GM18868 (cell line): Measurements from ENCODE around the gene TSPYL6.
"Not testable (repeated sequence)": the region's sequence is repeated elsewhere in the genome, so short reads cannot be mapped to it uniquely, and the experiment has no call there.

ENCODE experiments used
- ATAC-seq: cut with Tn5 transposase; IDR thresholded peaks from one replicate; pipeline ENCODE4 v1.9.1; 2021; ENCODE audit warnings: mild to moderate bottlenecking, moderate library complexity; ENCODE audit not compliant: unreplicated experiment

Gene TSPYL6

DNA sequence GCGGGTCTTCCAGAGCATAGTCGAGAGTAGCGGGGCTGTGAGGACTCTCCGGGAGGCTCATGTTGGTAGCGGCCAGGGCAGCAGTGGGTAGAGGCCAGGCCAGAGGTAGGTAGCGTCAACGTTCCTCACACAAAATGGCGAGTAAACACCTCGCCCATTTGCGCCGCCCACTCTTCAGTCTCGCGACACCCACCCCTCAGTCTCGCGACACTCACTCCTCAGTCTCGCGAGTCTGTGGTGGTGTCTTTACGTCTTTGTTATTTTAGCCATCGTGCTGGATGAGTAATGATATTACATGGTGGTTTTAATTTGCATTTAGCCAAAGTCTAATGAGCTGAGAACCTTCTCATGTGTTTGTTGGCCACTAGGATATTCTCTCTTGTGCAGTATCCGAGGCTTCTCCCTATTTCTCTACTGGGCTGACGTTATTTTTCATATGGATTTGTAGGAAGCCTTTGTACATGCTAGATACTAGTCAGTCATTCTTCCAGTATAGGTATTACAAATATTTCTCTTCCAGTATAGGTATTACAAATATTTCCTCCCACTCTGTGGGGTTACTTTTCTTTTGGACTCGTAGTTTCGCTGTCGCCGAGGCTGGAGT lies at the start of gene TSPYL6:
Gene TSPYL6 (minus strand): TSS at position 139 of the 604 bp plus-strand sequence. CDS start 78 bp downstream, at position 61.
- no peak for ATAC-seq

- no peak for ATAC-seq
Observed at GRCh38 chr2:54303631-54304030, 47.6 kb upstream of the TSPYL6 start.

GRCh38 chr2:54298514-54298913 lies 42.5 kb upstream of the TSPYL6 start:
- no peak for ATAC-seq

GRCh38 chr2:54295911-54296310 lies 39.9 kb upstream of the TSPYL6 start:
- no peak for ATAC-seq

- ATAC-seq: not testable (repeated sequence)
Observed at GRCh38 chr2:54294665-54295064, 38.6 kb upstream of the TSPYL6 start.

DNA sequence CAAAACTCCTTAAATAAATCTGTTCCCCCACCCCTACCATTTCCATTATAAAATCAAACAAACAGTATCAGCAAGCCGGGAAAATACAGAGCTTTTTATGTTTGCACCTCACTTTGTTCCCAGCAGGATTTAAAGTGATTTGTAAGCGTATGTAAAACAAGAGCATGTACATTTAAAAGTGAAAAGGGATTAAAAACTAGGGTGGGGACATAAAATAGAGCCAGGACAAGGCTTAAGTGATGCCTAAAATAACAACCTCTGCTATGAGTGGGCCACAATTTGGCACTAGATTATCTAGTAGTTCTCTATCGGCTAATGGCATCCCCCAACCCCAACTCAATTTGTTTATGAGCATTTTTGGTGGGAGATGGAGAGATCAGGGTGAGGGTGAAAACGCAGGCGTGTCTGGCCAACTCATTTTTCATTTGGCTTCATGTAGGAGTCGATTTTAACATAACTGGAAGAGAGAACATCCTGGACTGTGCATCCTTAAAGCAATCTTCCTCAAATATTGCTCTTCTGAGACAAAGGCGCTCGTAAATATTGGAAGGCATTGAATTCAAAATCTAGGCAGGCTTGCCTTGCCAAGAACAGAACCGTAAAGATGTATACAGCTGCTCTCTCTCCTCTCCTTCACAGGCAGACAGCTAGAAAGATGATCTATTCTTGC lies 34.5 kb upstream of the TSPYL6 start:
- ATAC-seq: no peak

- no peak for ATAC-seq
Observed at GRCh38 chr2:54289917-54290316, 33.9 kb upstream of the TSPYL6 start.

- ATAC-seq: no peak
Observed at GRCh38 chr2:54287532-54287931, 31.5 kb upstream of the TSPYL6 start.

DNA sequence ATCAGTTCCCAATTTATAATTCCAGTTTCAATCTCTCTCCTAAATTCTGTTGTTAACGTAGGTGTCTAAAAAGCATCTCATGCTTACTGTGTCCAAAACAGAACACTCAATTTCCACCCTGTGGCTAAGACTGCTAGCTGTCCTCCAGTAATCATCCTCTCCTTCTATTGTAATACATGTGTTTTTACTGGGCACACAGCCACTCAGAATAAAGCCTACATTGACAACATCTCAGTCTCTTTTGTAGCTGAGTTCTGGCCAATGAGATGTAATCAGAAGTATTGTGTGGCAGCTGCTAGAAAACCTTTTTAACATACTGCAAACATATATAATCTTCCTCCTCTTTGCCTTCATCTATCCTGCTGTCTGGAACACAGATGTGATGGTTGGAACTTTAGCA lies 29.4 kb upstream of the TSPYL6 start:
- ATAC-seq: no peak

DNA sequence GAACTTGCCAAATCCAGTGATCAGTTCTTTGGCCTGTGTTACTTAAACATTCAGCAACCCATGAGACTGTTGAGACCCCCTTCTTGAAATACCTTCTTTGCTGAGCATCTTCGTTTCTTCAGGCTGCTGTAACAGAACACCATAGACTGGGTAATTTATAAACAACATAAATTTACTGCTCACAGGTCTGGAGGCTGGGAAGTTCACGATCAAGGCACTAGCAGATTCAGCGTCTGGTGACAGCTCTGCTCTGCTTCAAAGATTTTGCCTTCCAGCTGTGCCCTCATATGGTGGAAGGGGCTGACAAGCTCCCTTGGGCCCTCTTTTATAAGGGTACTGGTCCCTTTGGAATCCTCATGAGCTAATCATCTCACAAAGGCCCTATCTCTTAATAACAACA lies 28.8 kb upstream of the TSPYL6 start:
- no peak for ATAC-seq

DNA sequence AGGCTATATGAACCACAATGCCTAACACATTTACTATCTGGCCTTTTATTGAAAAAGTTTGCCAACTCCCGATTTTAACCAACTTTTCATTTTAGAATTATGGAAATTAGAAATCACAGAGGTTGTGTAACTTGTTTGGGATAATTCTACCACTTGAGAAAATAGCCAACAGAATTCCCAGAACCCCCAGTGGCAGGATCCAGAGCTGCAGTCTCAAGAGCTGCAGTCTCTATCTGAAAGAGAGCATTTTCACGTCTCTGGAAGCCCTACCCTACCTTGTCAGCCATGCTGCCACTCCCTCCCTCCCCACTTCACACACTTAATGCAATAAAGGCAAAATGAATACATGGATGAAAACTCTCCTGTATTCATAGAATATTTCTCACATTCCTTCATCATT lies 23.4 kb upstream of the TSPYL6 start:
- no peak for ATAC-seq

DNA sequence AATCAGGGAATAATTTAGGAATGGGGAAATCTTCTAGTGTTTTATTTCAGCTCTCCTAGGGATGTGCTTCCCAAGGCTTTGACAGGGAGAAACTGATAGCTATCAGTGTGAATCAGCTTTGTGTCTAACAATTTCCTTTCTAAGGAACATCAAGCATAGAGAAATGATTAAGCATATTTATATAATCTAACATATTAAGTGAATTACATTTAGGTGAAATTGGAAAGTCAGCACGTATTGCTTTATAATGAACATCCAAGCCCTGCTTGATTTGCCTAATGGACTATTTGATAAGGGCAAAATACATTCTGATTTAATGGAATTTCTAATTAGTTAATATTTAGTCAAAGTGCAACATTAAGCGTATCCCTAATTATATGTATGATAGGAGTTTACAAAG lies 19.5 kb upstream of the TSPYL6 start:
- ATAC-seq: no peak

DNA sequence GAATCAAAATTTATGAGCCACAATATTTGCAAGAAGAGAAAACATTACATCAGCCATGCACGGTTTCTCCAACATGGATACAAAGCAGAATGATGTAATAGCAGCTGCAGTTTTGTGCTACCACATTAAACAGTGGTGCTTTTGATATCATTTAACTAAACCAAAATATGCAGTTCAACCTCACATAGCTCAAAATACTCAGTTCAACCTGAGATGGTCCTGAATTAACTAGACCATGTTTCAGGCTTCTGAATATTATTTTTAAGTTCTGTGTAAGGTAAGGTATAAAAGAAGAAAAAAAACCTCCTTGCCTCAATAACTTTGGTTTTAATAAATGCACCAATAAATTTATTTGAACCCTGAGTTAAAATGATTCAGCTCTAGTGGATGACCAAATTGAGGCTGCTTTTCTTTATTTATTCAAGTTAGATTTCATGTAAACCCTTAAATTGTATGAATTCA lies 18.8 kb upstream of the TSPYL6 start:
- no peak for ATAC-seq

GRCh38 chr2:54271843-54272627 lies 16.0 kb upstream of the TSPYL6 start:
- ATAC-seq: peak; percentile 97

GRCh38 chr2:54271189-54271588 lies 15.2 kb upstream of the TSPYL6 start:
- ATAC-seq: peak; percentile 29

DNA sequence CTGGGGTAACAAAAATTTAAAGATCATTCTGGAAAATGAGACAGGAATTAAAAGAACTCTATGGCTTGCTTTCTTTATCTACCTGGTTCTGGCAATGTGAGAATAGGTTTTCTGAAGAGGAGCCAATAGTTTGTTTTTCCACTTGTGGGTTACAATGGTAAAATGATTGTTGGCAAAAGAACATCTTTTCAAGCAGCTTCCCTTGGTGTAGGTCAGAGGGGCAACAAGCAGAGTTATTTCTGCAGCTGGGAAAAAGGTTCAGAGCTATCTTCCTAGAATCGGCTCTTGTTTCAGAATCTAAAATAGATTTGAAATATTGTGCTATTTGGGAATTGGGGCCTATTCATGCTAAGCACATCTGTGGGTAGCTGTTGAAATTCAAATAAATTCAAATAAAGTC lies 11.5 kb upstream of the TSPYL6 start:
- no peak for ATAC-seq

DNA sequence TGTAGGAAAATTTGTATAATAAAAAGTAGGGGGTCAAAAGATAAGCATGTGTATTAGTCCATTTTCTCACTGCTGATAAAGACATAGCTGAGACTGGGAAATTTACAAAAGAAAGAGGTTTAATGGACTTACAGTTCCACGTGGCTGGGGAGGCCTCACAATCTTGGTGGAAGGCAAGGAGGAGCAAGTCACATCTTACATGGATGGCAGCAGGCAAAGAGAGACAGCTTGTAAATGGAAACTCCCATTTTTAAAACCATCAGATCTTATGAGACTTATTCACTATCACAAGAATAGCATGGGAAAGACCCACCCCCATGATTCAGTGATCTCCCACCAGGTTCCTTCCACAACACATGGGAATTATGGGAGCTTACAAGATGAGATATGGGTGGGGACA lies 9.1 kb upstream of the TSPYL6 start:
- ATAC-seq: not testable (repeated sequence)

- ATAC-seq: no peak
Observed at GRCh38 chr2:54262015-54262765, 6.2 kb upstream of the TSPYL6 start.

DNA sequence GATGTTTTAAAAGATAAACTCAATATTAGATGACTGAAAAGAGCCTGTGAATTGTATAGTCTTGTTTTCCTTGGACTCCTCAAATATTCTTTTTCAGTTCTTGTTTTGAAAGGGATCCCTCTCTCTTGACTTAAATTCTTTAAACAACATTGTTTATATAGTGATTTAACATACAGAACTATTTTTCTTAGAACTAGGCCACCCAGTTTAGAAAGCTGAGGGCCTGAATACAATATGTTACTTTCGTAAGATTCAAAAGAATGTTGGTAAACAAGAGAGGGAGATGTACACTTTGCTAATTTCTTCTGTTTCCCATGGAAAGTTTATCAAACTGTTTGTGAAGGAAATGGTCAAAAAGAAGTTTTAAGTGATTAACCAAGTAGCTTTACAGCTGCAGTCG lies 5.5 kb upstream of the TSPYL6 start:
- no peak for ATAC-seq

GRCh38 chr2:54260241-54260595 lies 4.2 kb upstream of the TSPYL6 start:
- no peak for ATAC-seq
